CD4-positive, alpha-beta T cell (primary cell): Measurements from ENCODE around the gene SPIN4. TPM values are rescaled to one million over a fixed set of nuclear protein-coding genes. Genes with fewer than 3 reads are reported as not detected.

Source experiments
- ATAC-seq: fragments of 200-7000 bp; cut with Tn5 transposase; one replicate; pipeline ENCODE4 v1.10.0; 2022; ENCODE audit warnings: mild to moderate bottlenecking; ENCODE audit not compliant: poor library complexity
- CTCF ChIA-PET: fragments of 350-600 bp; sonication (Branson Sonifier 250); formaldehyde crosslinking; loops from one replicate; lab custom pipeline; 2021; ENCODE audit warnings: antibody characterized with exemption, inconsistent platforms; lab: Charles Lee
- POLR2A ChIA-PET: fragments of 350-600 bp; sonication (Branson Sonifier 250); formaldehyde crosslinking; loops from one replicate; lab custom pipeline; 2021; ENCODE audit warnings: antibody characterized with exemption, inconsistent platforms; lab: Charles Lee
- DNase-seq, 14 experiments: peaks; one replicate each; pipeline ENCODE4 v3.0.0-alpha.2; 2013 to 2020; ENCODE audit warnings: mixed read lengths in 2 of 14
- H3K27ac ChIP-seq, 2 donors: one replicate each; pipeline versions ENCODE4 v1.5.1 to v1.7.0; 2013; ENCODE audit warnings: low read length in 2 of 2, low read depth in 1 of 2, mild to moderate bottlenecking in 1 of 2
- H3K27me3 ChIP-seq, 2 experiments: 1 replicate in 1 of 2; 2 replicates in 1 of 2; pipeline versions ENCODE4 v1.6.1 to v1.7.0; 2013; ENCODE audit warnings: low read length in 2 of 2, control low read depth in 1 of 2, mild to moderate bottlenecking in 1 of 2, moderate library complexity in 1 of 2; ENCODE audit not compliant: insufficient read depth in 2 of 2, control insufficient read depth in 1 of 2
- H3K36me3 ChIP-seq: one replicate; pipeline ENCODE4 v1.6.1; 2013; ENCODE audit warnings: low read length, control low read depth; ENCODE audit not compliant: insufficient read depth
- H3K4me1 ChIP-seq: one replicate; pipeline ENCODE4 v1.6.1; 2013; ENCODE audit warnings: low read length, control low read depth; ENCODE audit not compliant: insufficient read depth
- H3K4me3 ChIP-seq: one replicate; pipeline ENCODE4 v1.5.1; 2013; ENCODE audit warnings: mild to moderate bottlenecking, low read length, moderate library complexity
- H3K9me3 ChIP-seq, 2 experiments: 1 replicate in 1 of 2; 2 replicates in 1 of 2; pipeline versions ENCODE4 v1.6.1 to v1.7.0; 2013; ENCODE audit warnings: low read length in 2 of 2, mild to moderate bottlenecking in 2 of 2, control low read depth in 1 of 2, moderate library complexity in 1 of 2; ENCODE audit not compliant: control insufficient read depth in 1 of 2, insufficient read depth in 1 of 2
- H3K27ac Mint-ChIP-seq: one replicate; pipeline ENCODE4 v1.8.0; 2020; ENCODE audit warnings: mixed read lengths
- H3K27me3 Mint-ChIP-seq: one replicate; pipeline ENCODE4 v1.8.0; 2021; ENCODE audit warnings: mixed read lengths
- H3K36me3 Mint-ChIP-seq: one replicate; pipeline ENCODE4 v1.8.0; 2021; ENCODE audit warnings: low read depth, mixed read lengths
- H3K4me1 Mint-ChIP-seq: one replicate; pipeline ENCODE4 v1.8.0; 2021; ENCODE audit warnings: low read depth, mixed read lengths
- H3K4me3 Mint-ChIP-seq: one replicate; pipeline ENCODE4 v1.8.0; 2020; ENCODE audit warnings: mild to moderate bottlenecking, mixed read lengths
- H3K9me3 Mint-ChIP-seq: one replicate; pipeline ENCODE4 v1.8.0; 2020; ENCODE audit warnings: mixed read lengths
- intact Hi-C, 2 experiments: fragments of 100-400 bp; cut with DNase I in 1 of 2; cut with micrococcal nuclease in 1 of 2; formaldehyde crosslinking; loops; one replicate each; pipeline versions ENCODE4 v1.15.1 to v1.9.0; 2023 to 2025; cut with DNase I, micrococcal nuclease
- total RNA-seq, 174 experiments: library from RNA in 2 of 174; stranded (reverse) in 2 of 174; gene quantifications; one replicate each; pipeline ENCODE4 v1.2.3 and lab custom pipeline; 2021 to 2026
- TF ChIP-seq, protein P1 (sequence below): fragments of 200-600 bp; IDR thresholded peaks from one replicate; pipeline ENCODE4 v1.8.0; 2022; ENCODE audit warnings: antibody characterized with exemption, mild to moderate bottlenecking

Gene SPIN4
- total RNA-seq, 2 experiments from 2014 or later = 1.0 to 1.1 TPM

- ATAC-seq (peak; percentile 37), DNase-seq (peak in 4 of 14 experiments; percentile 18 to 27 (median 23))
- Histone ChIP-seq H3K9me3 (no peaks in the 10 kb centered on the region), H3K27ac (no peak overlapping the region), H3K36me3 (no peaks in the 10 kb centered on the region), H3K27me3 (no peaks in the 10 kb centered on the region), H3K4me3 (peak overlapping the region; percentile 77), H3K4me1 (peaks cover 5% of the 10 kb centered on the region)
- Mint-ChIP-seq H3K4me3 (peak overlapping the region; percentile 92), H3K27me3 (no peaks in the 10 kb centered on the region), H3K4me1 (peaks cover 34% of the 10 kb centered on the region), H3K9me3 (no peaks in the 10 kb centered on the region), H3K27ac (peak overlapping the region; percentile 66), H3K36me3 (no peaks in the 10 kb centered on the region)
- CTCF ChIA-PET = no interaction called here
- TF ChIP-seq, protein P1, sequence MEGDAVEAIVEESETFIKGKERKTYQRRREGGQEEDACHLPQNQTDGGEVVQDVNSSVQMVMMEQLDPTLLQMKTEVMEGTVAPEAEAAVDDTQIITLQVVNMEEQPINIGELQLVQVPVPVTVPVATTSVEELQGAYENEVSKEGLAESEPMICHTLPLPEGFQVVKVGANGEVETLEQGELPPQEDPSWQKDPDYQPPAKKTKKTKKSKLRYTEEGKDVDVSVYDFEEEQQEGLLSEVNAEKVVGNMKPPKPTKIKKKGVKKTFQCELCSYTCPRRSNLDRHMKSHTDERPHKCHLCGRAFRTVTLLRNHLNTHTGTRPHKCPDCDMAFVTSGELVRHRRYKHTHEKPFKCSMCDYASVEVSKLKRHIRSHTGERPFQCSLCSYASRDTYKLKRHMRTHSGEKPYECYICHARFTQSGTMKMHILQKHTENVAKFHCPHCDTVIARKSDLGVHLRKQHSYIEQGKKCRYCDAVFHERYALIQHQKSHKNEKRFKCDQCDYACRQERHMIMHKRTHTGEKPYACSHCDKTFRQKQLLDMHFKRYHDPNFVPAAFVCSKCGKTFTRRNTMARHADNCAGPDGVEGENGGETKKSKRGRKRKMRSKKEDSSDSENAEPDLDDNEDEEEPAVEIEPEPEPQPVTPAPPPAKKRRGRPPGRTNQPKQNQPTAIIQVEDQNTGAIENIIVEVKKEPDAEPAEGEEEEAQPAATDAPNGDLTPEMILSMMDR = no peak
- POLR2A ChIA-PET = no interaction called here
- intact Hi-C loops = no loop called here
Measured at GRCh38 chrX:63350465-63350877, 661 bp downstream of the SPIN4 start.

- ChIA-PET CTCF (interaction anchor here (0.5 kb wide), 1 partner anchor 45 kb away, joined by 3 read pairs; no protein-coding TSS in a partner anchor), POLR2A (no interaction called here)
- intact Hi-C loops = no loop called here
- Histone ChIP-seq H3K9me3 (no peaks in the 10 kb centered on the region), H3K4me1 (peaks cover 5% of the 10 kb centered on the region), H3K27ac (no peak overlapping the region), H3K27me3 (no peaks in the 10 kb centered on the region), H3K4me3 (no peak overlapping the region), H3K36me3 (no peaks in the 10 kb centered on the region)
- ATAC-seq (no peak), DNase-seq (no peak)
- H3K4me1 Mint-ChIP-seq = peaks cover 31% of the 10 kb centered on the region
- H3K9me3 Mint-ChIP-seq = no peaks in the 10 kb centered on the region
- H3K27me3 Mint-ChIP-seq = no peaks in the 10 kb centered on the region
- H3K27ac Mint-ChIP-seq = no peak overlapping the region
- no peaks in the 10 kb centered on the region for H3K36me3 Mint-ChIP-seq
- H3K4me3 Mint-ChIP-seq = peak overlapping the region; percentile 92
- TF ChIP-seq, protein P1 = no peak
Measured at GRCh38 chrX:63349307-63349706, 1.8 kb downstream of the SPIN4 start.

DNA sequence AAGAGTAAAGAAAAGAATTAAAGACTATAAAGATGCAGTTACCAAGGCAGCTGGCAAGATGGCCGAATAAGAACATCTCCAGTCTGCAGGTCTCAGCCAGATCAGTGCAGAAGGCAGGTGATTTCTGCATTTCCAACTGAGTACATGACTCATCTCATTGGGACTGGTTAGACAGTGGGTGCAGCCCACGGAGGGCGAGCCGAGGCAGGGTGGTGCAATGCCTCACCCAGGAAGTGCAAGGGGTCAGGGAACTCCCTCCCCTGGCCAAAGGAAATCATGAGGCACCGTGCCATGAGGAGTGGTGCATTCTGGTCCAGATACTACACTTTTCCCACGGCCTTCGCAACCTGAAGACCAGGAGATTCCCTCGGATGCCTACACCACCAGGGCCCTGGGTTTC lies 20.5 kb downstream of the SPIN4 start:
- Mint-ChIP-seq H3K4me1 (no peaks in the 10 kb centered on the region), H3K9me3 (peaks cover 2% of the 10 kb centered on the region)
- no peak overlapping the region for H3K27ac ChIP-seq

More for the DNA sequence above, 20.5 kb downstream of the SPIN4 start:
- DNase-seq (peak in 2 of 14 experiments; percentile 21 to 33), ATAC-seq (no peak)
- no peaks in the 10 kb centered on the region for H3K9me3 ChIP-seq
- Mint-ChIP-seq H3K27ac (no peak overlapping the region), H3K27me3 (no peaks in the 10 kb centered on the region), H3K4me3 (no peak overlapping the region), H3K36me3 (no peaks in the 10 kb centered on the region)
- no peak overlapping the region for H3K4me3 ChIP-seq
- TF ChIP-seq, protein P1 = no peak
- no peaks in the 10 kb centered on the region for H3K27me3 ChIP-seq
- ChIA-PET CTCF (no interaction called here), POLR2A (no interaction called here)
- intact Hi-C loops = no loop called here
- H3K4me1 ChIP-seq = no peaks in the 10 kb centered on the region
- no peaks in the 10 kb centered on the region for H3K36me3 ChIP-seq
